PC-3 (cell line): ENCODE measurements around the gene IKBKE. TPM values are rescaled to one million over a fixed set of nuclear protein-coding genes. Genes with fewer than 3 reads are reported as not detected.

Source experiments
- ATAC-seq: fragments of 200-7000 bp; cut with Tn5 transposase; 2 replicates; pipeline ENCODE4 v1.9.1; 2020; ENCODE audit warnings: mild to moderate bottlenecking, moderate library complexity
- BruUV-seq: library from RNA; stranded (reverse); fragments of 400-500 nt; replicated peaks from 2 replicates; lab custom pipeline; 2021; lab: Mats Ljungman, UMichigan
- CTCF ChIA-PET: fragments of 300-600 bp; sonication (Branson Sonifier 250); formaldehyde crosslinking; loops from one replicate; lab custom pipeline; 2022; ENCODE audit warnings: antibody characterized with exemption; lab: Charles Lee
- POLR2A ChIA-PET: fragments of 300-600 bp; sonication (Branson Sonifier 250); formaldehyde crosslinking; loops from one replicate; lab custom pipeline; 2022; ENCODE audit warnings: antibody characterized with exemption; ENCODE audit not compliant: unreplicated experiment; lab: Charles Lee
- DNase-seq: peaks from one replicate; pipeline ENCODE4 v3.0.0-alpha.2; 2015
- H2AFZ ChIP-seq: fragments of 300-600 bp; sonication (generic); 2 replicates; pipeline ENCODE4 v1.6.0; 2016; ENCODE audit warnings: antibody characterized with exemption, low read length
- H3F3A ChIP-seq: fragments of 300-600 bp; sonication (generic); one replicate; pipeline ENCODE4 v1.6.0; 2017; ENCODE audit warnings: antibody characterized with exemption, low read length, control low read depth, mild to moderate bottlenecking; ENCODE audit not compliant: unreplicated experiment
- H3K27ac ChIP-seq: fragments of 300-600 bp; sonication (generic); 2 replicates; pipeline ENCODE4 v1.5.1; 2016; ENCODE audit warnings: mild to moderate bottlenecking, low read length
- H3K27me3 ChIP-seq: fragments of 300-600 bp; sonication (generic); 2 replicates; pipeline ENCODE4 v1.6.1; 2016; ENCODE audit warnings: low read length, mixed read lengths
- H3K36me3 ChIP-seq: fragments of 300-600 bp; sonication (generic); 2 replicates; pipeline ENCODE4 v1.6.1; 2016; ENCODE audit warnings: low read depth, mixed run types, low read length, mixed read lengths
- H3K4me1 ChIP-seq: fragments of 300-600 bp; sonication (generic); 2 replicates; pipeline ENCODE4 v1.5.1; 2016; ENCODE audit warnings: low read length; ENCODE audit not compliant: insufficient read depth
- H3K4me2 ChIP-seq: fragments of 300-600 bp; sonication (generic); 2 replicates; pipeline ENCODE4 v1.6.0; 2016; ENCODE audit warnings: low read length
- H3K4me3 ChIP-seq: fragments of 300-600 bp; sonication (generic); 2 replicates; pipeline ENCODE4 v1.5.1; 2016; ENCODE audit warnings: mild to moderate bottlenecking, low read length, mixed read lengths
- H3K79me2 ChIP-seq: fragments of 300-600 bp; sonication (generic); 2 replicates; pipeline ENCODE4 v1.6.1; 2017; ENCODE audit warnings: low read length, mixed read lengths
- H3K9ac ChIP-seq: fragments of 300-600 bp; sonication (generic); 2 replicates; pipeline ENCODE4 v1.6.0; 2016; ENCODE audit warnings: mild to moderate bottlenecking, low read length
- H3K9me2 ChIP-seq: fragments of 300-600 bp; sonication (generic); replicated peaks from 2 replicates; pipeline ENCODE4 v1.6.1; 2016; ENCODE audit warnings: mixed run types, low read length, mixed read lengths
- H3K9me3 ChIP-seq: fragments of 300-600 bp; sonication (generic); 2 replicates; pipeline ENCODE4 v1.6.1; 2016; ENCODE audit warnings: low read length, mixed read lengths
- H4K20me1 ChIP-seq: fragments of 300-600 bp; sonication (generic); 2 replicates; pipeline ENCODE4 v1.6.1; 2016; ENCODE audit warnings: low read length, mixed read lengths
- CTCF ChIP-seq: fragments of 300-600 bp; sonication (generic); conservative IDR thresholded peaks from 2 replicates; pipeline ENCODE4 v1.5.1; 2017; ENCODE audit warnings: antibody characterized with exemption, low read depth, mild to moderate bottlenecking, low read length
- EZH2 ChIP-seq: fragments of 300-600 bp; sonication (generic); IDR thresholded peaks from one replicate; pipeline ENCODE4 v1.6.1; 2017; ENCODE audit warnings: antibody characterized with exemption, mild to moderate bottlenecking, low read length; ENCODE audit not compliant: unreplicated experiment
- EZH2phosphoT487 ChIP-seq: fragments of 300-600 bp; sonication (generic); IDR thresholded peaks from 2 replicates; pipeline ENCODE4 v1.6.1; 2018; ENCODE audit warnings: mild to moderate bottlenecking, antibody characterized with exemption, low read length, borderline replicate concordance
- intact Hi-C: fragments of 100-400 bp; cut with micrococcal nuclease; formaldehyde crosslinking; loops from 2 replicates; pipeline ENCODE4 v1.9.0; 2023
- total RNA-seq: library from RNA; depleted of rRNA; stranded (reverse); fragments of >200 nt; gene quantifications from 2 replicates; pipeline ENCODE4 v1.2.3, GENCODE V29; 2014

The IKBKE gene
- total RNA-seq, 1 experiment from 2014 or later: 28.3 TPM

- BruUV-seq: no TSS peak
- Histone ChIP-seq H3K36me3 (no peaks in the 10 kb centered on the region), H3K79me2 (no peaks in the 10 kb centered on the region), H3K27me3 (no peaks in the 10 kb centered on the region), H3K4me3 (no peak overlapping the region), H3K9me2 (no peaks in the 10 kb centered on the region), H3F3A (no peaks in the 10 kb centered on the region), H3K4me2 (peak overlapping the region; percentile 17; the same call in 1 of the 2 replicates), H3K27ac (no peak overlapping the region), H3K4me1 (peaks cover 22% of the 10 kb centered on the region), H3K9ac (no peak overlapping the region), H3K9me3 (no peaks in the 10 kb centered on the region), H4K20me1 (no peaks in the 10 kb centered on the region; the same call in 1 of the 2 replicates), H2AFZ (no peak overlapping the region)
- POLR2A ChIA-PET: no interaction called here
- TF ChIP-seq EZH2phosphoT487 (no peak), EZH2 (no peak), CTCF (no peak)
- ATAC-seq (no peak), DNase-seq (no peak)
- intact Hi-C loops: no loop called here
- CTCF ChIA-PET: no interaction called here
These were observed 21.8 kb upstream of the IKBKE start for GRCh38 chr1:206448471-206448870.

DNA sequence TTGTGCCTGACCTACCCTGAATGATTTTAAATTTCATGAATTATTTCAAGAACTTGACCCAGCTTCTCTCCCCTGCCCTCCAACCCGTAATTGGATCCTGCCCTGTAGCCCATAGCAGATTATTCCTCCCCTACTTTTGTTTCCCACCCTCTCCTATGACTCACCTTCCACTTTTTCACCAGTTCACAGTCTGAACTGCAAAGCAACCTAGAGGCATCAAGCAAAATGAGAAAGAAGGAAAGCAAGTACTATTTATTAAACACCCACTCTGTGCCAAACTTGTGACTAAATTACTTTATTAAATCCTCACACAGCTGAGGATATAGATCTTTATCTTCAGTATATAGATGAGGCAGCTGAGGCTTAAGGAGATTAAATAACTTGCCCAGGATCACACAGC lies 20.7 kb upstream of the IKBKE start:
- no peak for TF ChIP-seq EZH2
- no peak overlapping the region for H3K9ac ChIP-seq
- intact Hi-C loops: no loop called here
- H3K4me2 ChIP-seq: no peak overlapping the region
- BruUV-seq: no TSS peak
- H4K20me1 ChIP-seq: no peaks in the 10 kb centered on the region; the same call in 1 of the 2 replicates
- H3K36me3 ChIP-seq: no peaks in the 10 kb centered on the region
- H3K79me2 ChIP-seq: no peaks in the 10 kb centered on the region
- peak; percentile 49 for ATAC-seq
- peaks cover 22% of the 10 kb centered on the region for H3K4me1 ChIP-seq
- H3K27ac ChIP-seq: no peak overlapping the region
- no peak overlapping the region for H2AFZ ChIP-seq
- DNase-seq: peak; percentile 37
- H3K4me3 ChIP-seq: no peak overlapping the region
- H3F3A ChIP-seq: no peaks in the 10 kb centered on the region
- ChIA-PET POLR2A (no interaction called here), CTCF (no interaction called here)
- H3K27me3 ChIP-seq: no peaks in the 10 kb centered on the region
- H3K9me3 ChIP-seq: no peaks in the 10 kb centered on the region
- H3K9me2 ChIP-seq: no peaks in the 10 kb centered on the region

DNA sequence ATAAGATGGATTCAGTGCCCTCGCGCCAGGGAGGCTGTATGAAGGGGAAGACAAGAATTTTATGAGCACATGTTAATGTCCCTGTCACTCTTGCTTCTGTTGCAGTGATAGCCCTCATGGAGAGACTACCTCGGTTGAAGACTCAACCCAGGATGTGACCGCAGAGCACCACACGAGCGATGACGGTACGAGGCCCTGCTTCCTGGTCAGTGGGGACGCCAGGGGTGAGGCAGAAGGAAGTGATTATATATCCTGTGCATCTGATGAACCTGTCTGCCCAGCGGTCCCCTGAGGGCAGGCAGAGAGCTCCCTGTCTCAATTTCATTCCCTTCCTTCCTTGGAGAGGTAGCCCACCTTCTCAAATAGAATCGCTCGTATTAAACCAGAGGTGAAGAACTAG lies 20.0 kb upstream of the IKBKE start:
- no peaks in the 10 kb centered on the region for H3F3A ChIP-seq
- no peak overlapping the region for H3K9ac ChIP-seq
- no peak overlapping the region for H3K27ac ChIP-seq
- DNase-seq (no peak), ATAC-seq (no peak)
- H4K20me1 ChIP-seq: no peaks in the 10 kb centered on the region; the same call in 1 of the 2 replicates
- H3K27me3 ChIP-seq: no peaks in the 10 kb centered on the region
- H3K79me2 ChIP-seq: no peaks in the 10 kb centered on the region
- ChIA-PET POLR2A (no interaction called here), CTCF (no interaction called here)
- peaks cover 22% of the 10 kb centered on the region for H3K4me1 ChIP-seq
- intact Hi-C loops: no loop called here
- no TSS peak for BruUV-seq
- H2AFZ ChIP-seq: no peak overlapping the region
- H3K4me2 ChIP-seq: no peak overlapping the region
- H3K36me3 ChIP-seq: 0 out of 2 replicates have a peak, but pooled peaks cover 1% of the 10 kb centered on the region
- no peak overlapping the region for H3K4me3 ChIP-seq
- no peaks in the 10 kb centered on the region for H3K9me3 ChIP-seq
- TF ChIP-seq CTCF: no peak
- TF ChIP-seq EZH2phosphoT487: no peak
- no peak for TF ChIP-seq EZH2
- no peaks in the 10 kb centered on the region for H3K9me2 ChIP-seq
